HG03280 (cell line): ENCODE data around the gene TMEM266.

Experiments
- ATAC-seq: cut with Tn5 transposase; IDR thresholded peaks from one replicate; pipeline ENCODE4 v1.9.1; 2021; ENCODE audit warnings: mild to moderate bottlenecking, moderate library complexity; ENCODE audit not compliant: unreplicated experiment

The TMEM266 gene

GRCh38 chr15:76180321-76180720 lies 120.5 kb downstream of the TMEM266 start:
- ATAC-seq, result no peak

GRCh38 chr15:76181705-76182107 lies 121.9 kb downstream of the TMEM266 start:
- peak; percentile 83 for ATAC-seq

GRCh38 chr15:76183930-76184649 lies 124.3 kb downstream of the TMEM266 start:
- no peak for ATAC-seq

- no peak for ATAC-seq
Observed at GRCh38 chr15:76184650-76185035, 124.9 kb downstream of the TMEM266 start.

- no peak for ATAC-seq
Observed at GRCh38 chr15:76185716-76186115, 125.9 kb downstream of the TMEM266 start.

GRCh38 chr15:76187163-76187562 lies 127.4 kb downstream of the TMEM266 start:
- no peak for ATAC-seq

- no peak for ATAC-seq
Observed at GRCh38 chr15:76189106-76189505, 129.3 kb downstream of the TMEM266 start.

- no peak for ATAC-seq
Observed at GRCh38 chr15:76190070-76190564, 130.3 kb downstream of the TMEM266 start.

GRCh38 chr15:76190751-76191538 lies 131.2 kb downstream of the TMEM266 start:
- ATAC-seq, result peak; percentile 86

- no peak for ATAC-seq
Observed at GRCh38 chr15:76191539-76192244, 131.9 kb downstream of the TMEM266 start.

GRCh38 chr15:76192715-76193114 lies 132.9 kb downstream of the TMEM266 start:
- no peak for ATAC-seq

GRCh38 chr15:76193934-76194333 lies 134.1 kb downstream of the TMEM266 start:
- no peak for ATAC-seq

GRCh38 chr15:76195506-76196268 lies 135.9 kb downstream of the TMEM266 start:
- ATAC-seq, result no peak

GRCh38 chr15:76196269-76197231 lies 136.8 kb downstream of the TMEM266 start:
- no peak for ATAC-seq

GRCh38 chr15:76197703-76198455 lies 138.1 kb downstream of the TMEM266 start:
- no peak for ATAC-seq

- no peak for ATAC-seq
Observed at GRCh38 chr15:76198456-76199105, 138.8 kb downstream of the TMEM266 start.

- no peak for ATAC-seq
Observed at GRCh38 chr15:76199106-76200082, 139.6 kb downstream of the TMEM266 start.
